Non-pigmented ciliary epithelial cell (primary cell): ENCODE data around the gene STPG2.

ENCODE experiments used
- DNase-seq: peaks from one replicate; pipeline ENCODE4 v3.0.0-alpha.2; 2010; ENCODE audit warnings: low read depth

Gene STPG2

DNA sequence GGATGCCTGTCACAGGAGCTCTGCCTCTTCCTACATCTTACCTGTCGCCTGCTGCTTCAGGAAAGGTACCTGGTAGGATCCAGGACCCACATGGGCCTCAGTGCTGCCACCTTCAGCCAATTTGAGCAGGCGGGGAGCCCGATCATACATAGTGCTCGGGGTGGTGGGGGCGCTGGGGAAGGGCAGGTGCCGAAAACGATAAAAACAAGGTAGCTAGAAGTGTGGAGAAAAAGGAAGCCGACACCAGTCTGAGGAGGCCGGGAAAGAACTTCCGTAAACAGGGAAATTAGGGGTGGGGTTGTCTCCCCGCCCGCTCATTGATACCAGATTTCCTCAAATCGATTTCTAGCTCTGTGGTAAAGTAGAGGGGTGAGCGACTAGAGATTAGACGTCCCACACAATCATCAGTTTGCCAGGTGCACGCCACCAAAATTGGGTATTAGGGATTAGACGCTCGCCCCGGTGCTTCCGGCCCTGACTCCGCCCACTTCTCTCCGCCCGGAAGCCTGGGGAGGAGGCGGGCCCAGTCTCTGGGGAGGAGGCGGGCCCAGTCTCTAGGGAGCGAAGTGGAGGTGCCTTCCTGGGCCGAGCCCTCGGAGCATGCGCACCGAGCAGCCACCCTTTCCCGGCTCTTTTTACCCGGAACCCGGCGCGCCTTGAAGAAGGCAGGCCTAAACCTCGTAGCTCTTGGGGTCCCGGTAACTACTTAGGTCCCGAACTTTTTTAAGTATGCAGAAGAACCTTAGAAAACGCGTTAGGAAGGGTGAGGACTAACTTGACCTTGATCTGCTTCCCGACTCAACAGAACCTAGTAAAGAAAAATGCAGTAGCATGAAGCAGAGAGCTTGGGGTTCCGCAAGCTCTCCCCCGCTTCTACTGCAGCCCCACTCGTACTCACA is at the start of gene STPG2:
Gene STPG2, minus strand, starts transcription at position 476 of the 899 bp plus-strand sequence.
- peak; percentile 46 for DNase-seq

DNA sequence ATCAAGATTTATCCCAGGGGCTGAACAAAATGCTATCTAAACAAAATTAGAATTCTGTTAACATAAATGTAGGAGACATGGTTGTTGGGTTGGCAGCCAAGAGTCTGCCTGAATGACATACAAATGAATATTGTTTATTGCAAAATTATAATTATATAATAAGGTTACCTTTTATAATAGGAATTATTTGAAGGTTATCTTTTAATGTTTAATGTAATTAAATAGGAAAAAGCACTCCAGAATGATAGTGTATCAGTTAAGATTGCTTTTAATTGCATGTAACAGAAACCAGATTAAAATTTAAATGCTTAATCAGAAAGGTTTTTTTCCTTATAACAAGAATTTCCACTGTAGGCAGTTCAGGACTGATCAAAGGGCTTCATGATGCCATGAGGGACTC is 42.0 kb upstream of the STPG2 start:
- DNase-seq, result no peak

DNA sequence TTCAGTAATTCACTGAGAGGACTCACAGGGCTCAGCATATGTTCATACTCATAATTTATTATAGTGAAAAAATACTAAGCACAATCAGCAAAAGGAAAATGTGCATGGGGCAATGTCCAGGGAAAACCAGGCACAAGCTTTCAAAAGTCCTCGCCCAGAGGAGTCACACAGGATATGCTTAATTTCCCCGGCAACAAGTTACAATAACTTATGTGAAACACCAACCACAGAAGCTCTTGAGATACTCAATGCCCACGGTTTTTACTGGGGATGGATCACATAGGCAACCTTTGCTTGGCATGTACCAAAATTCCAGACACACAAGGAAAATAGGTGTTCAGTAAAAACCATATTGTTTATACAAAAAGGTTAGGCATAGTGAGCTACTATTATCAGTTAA is 38.5 kb upstream of the STPG2 start:
- DNase-seq, result no peak

GRCh38 chr4:98179951-98180350 is 36.7 kb upstream of the STPG2 start:
- DNase-seq, result no peak

GRCh38 chr4:98176531-98176930 is 33.3 kb upstream of the STPG2 start:
- DNase-seq, result no peak

DNA sequence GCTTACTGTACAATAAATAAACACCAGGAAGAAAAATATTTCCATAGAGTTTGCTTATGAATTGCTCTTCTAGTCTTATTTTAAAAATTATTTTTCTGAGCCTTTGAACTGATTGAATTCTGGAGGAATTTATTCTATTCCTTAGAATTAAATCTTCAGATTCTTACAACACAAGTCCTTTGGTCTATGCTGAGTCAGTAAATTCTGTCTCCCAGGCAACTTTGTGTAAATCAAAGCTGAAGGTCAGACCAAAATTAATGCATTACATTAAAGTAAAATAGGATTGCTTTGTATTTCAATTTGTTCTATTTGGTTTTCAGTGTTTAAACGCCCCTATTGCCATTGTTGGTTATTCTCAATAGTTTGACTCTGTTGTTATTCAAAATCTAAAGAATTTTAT is 26.8 kb upstream of the STPG2 start:
- DNase-seq, result no peak

- no peak for DNase-seq
Measured at GRCh38 chr4:98166731-98167041, 23.4 kb upstream of the STPG2 start.

GRCh38 chr4:98166025-98166730 is 22.9 kb upstream of the STPG2 start:
- DNase-seq, result no peak

DNA sequence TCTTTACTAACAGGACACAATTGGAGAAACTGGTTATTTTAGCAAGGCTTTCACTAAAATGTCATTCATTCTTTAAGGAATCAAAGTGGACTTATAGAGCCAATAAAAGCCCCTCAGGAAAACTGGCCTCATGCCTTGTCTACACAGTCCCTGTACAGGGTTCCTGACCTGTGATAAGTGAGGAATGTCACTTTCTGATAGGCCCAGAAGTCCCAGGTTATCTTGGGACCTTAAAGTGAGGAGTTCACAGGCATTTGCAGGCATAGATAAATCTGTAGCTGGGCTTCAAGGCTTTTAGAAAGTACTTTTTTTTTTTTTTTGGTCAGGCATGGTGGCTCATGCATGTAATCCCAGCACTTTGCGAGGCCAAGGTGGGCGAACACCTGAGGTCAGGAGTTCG is 19.4 kb upstream of the STPG2 start:
- no peak for DNase-seq

DNA sequence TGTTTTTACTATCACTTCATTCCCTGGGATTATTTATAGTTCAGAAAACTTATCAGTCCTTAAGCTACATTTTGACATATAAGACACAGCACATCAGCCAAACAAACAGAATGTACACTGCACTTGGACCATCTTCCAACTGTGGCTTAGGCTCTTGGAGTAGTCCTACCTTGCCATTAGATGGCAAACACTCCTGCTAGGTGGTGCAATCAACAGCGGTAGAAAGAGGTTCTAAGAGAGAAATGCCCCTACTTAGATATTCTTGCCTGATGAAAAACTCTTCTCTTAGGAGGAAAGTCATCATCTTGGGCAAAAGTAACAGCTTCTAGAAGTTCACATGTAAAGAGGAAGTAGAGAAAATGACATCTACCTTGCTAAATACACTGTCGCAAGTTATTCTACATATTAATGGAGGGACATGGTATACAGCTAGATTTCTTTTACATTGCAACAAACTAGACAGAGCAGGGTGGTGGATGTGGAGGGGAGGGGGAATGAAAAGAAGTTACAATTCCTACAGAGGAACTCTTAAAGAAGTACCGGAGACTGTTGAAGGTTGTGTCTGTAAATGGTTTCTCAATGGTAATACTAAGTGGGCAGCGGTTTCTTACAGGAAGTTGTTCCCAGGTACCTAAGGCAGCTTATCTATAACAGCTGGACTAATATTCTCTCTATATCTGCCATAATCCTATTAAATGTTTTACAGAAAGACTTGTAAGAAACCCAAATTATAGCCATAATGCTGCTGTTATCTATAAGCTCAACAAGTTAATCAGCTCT is 8.1 kb upstream of the STPG2 start:
- DNase-seq, result no peak

DNA sequence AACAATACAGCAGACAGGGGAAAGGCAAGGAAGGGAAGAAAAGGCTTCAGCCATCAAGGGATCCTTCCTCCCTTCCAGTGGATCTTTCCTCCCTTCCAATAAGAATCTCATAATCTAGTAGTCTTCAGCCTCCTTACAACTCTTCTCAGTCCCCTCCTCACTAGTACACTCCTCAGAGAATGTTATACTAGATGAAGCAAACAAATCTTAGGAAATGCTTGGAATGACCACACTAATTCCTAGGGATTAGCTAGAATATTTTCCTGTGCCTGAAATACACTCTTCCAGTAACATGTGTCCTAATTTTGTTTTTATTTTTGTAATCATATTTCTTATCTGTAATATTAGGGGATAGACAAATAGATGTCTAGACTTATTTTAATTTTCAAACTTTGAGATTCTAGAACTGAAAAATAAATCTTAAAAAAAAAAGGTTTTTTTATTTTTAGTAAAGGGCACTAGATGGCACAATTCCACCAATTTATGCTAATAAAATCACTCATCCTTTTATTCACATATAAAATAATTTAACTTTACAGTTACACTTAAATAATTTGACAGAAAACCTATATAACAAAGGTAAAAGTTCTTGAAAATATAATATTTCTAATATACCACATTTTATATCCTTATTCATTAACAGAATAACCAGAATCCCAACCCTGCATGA is 7.0 kb upstream of the STPG2 start:
- DNase-seq, result no peak

DNA sequence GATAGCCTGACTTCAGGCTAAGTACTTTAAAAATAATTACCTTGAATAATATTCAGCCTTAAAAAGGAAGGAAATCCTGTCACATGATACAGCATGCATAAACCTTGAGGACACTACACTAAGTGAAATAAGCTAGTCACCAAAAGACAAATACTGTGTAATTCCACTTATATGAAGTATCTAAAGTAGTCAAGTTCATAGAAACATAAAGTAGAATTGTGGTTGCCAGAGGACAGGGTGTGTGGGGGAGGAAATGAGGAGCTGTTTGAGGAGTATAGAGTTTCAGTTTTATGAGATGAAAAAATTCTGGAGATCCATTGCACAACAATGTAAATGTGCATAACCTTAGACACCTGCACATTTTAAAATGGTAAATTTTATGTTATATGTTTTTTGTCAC is 5.6 kb upstream of the STPG2 start:
- DNase-seq, result no peak

DNA sequence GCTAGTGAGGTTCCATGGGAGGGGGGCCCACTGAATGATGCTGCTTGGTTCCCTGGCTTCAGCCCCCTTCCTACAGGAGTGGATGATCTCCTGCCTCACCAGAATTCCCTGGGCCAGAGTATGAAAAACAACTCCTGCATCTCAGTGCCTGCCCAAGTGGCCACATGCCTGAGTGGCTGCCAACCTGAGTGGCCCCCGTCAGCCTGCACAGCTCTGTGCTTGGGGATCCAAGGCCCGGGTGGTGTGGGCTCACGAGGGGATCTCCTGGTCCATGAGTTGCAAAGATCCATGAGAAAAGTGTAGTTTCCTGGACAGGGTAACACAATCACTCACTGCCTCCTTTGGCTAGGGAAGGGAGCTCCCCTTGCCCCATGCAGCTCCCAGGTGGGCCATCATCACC is 17.1 kb downstream of the STPG2 start:
- DNase-seq, result no peak

DNA sequence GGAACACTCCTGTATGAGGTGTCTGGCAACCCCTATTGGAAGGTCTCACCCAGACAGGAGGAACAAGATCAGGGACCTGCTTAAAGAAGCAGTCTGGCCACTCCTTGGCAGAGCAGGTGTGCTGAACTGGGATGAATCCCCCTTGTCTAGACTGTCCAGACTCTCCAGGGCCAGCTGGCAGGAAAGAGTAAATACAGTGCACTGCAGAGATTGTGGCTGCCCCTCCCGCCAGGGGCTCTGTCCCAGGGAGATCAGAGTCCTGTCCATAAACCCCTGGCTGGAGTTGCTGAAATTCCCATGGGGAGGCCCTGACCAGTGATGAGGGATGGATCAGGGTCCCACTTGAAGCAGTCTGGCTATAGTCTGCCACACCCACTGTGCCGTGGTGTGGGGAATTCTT is 17.7 kb downstream of the STPG2 start:
- no peak for DNase-seq

DNA sequence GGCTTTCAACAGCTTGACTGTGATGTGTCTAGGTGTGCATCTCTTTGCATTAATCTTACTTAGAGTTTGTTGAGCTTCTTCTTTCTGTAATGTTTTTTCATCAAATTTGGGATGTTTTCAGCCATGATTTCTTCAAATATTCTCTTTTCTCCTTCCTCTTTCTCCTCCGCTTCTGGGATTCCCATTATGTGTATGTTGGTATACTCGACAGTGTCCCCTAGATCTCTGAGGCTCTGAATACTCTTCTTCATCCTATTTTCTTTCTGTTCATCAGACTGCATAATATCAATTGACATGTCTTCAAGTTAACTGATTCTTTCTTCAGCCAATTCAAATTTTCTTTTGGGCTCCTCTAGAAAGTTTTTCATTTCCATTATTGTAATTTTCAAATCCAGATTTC is 25.9 kb downstream of the STPG2 start:
- no peak for DNase-seq

DNA sequence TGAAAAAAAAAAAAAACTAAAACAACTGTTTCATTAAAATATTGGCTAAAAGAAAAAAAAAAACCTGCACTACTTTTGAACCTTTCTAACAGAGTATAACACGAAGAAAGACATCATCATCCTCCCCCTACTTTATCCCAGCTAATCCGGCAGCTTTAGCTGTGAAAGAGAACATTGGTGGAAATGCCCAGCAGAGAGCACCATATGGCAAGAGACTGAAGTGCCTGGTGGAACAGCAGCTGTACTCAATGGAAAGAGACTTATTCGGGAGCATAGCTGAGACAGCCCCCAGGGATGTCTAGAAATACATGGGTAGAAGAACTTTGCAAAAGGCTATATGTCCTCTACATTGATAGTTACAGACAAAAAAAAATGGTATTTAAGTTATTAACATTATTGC is 30.3 kb downstream of the STPG2 start:
- DNase-seq, result peak; percentile 22

DNA sequence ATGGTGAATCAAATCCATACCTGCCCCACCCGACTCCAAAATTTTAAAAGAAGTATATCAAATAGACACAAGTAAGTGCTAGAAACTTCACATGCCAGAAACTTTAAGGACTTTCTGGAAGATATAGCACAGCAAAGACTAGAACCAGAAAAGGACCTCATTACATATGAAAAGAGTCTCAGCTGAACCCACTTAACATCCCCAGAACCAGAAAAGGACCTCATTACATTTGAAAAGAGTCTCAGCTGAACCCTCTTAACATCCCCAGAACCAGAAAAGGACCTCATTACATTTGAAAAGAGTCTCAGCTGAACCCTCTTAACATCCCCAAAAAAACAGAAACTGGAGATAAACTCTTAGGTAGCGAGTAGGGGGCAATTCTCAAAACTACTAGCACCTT is 32.3 kb downstream of the STPG2 start:
- no peak for DNase-seq

GRCh38 chr4:98110214-98110613 is 33.1 kb downstream of the STPG2 start:
- DNase-seq, result no peak

GRCh38 chr4:98102660-98103059 is 40.6 kb downstream of the STPG2 start:
- DNase-seq, result no peak

GRCh38 chr4:98101988-98102387 is 41.3 kb downstream of the STPG2 start:
- DNase-seq, result no peak

DNA sequence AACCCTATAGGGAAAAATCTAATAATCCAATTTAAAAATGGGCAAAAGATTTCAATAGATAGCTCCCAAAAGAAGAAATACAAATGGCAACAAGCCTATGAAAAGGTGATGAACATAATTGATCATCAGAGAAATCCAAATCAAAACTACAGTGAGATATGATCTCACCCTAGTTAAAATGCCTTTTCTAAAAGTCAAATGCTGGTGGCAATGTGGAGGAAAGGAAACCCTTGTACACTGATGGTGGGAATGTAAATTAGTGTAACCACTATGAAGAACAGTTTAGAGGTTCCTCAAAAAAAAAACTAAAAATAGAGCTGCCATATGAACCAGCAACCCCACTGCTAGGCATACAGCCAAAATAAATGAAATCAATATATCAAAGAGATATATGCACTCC is 44.5 kb downstream of the STPG2 start:
- no peak for DNase-seq

DNA sequence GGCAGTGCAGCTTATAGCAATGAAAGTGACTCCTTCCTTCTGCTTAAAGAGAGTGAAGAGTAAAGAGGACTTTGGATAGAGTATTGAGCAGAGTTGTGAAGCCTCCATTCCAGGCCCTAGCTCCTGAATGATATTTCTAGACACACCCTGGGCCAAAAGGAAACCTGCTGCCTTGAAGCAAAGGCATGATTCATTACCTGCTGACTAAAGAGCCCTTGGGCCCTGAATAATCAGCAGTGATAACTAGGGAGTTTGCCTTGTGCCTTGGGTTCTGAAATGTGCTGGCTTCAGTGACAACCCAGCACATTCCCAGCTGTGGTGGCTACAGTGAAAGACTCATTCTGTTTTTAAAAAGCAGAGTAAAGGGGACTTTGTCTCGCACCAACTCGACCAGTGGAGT is 49.2 kb downstream of the STPG2 start:
- DNase-seq, result no peak
